Thyroid gland (tissue), 4 donors: ENCODE measurements around the gene SHC3. TPM values are rescaled to one million over a fixed set of nuclear protein-coding genes. Genes with fewer than 3 reads are reported as not detected.

Source experiments
- DNase-seq, 2 donors: peaks; one replicate each; pipeline ENCODE4 v3.0.0-alpha.2; 2019
- H3K27ac ChIP-seq, 3 donors: fragments of 200-600 bp; sonication (generic); 1 replicate in 2 of 3; 2 replicates in 1 of 3; pipeline ENCODE4 v1.5.1; 2016 to 2019; ENCODE audit warnings: mild to moderate bottlenecking in 1 of 3, moderate library complexity in 1 of 3
- H3K27me3 ChIP-seq: fragments of 200-600 bp; sonication (generic); one replicate; pipeline ENCODE4 v1.5.1; 2019
- H3K36me3 ChIP-seq, 2 donors: fragments of 200-600 bp; sonication (generic); one replicate each; pipeline ENCODE4 v1.5.1; 2016 to 2019
- H3K4me1 ChIP-seq, 2 donors: fragments of 200-600 bp; sonication (generic); one replicate each; pipeline ENCODE4 v1.5.1; 2017 to 2019
- H3K4me3 ChIP-seq, 3 donors: fragments of 200-600 bp; sonication (generic); replicated peaks in 1 of 3; 1 replicate in 2 of 3; 2 replicates in 1 of 3; pipeline ENCODE4 v1.5.1; 2016; ENCODE audit warnings: mild to moderate bottlenecking in 1 of 3
- H3K9me3 ChIP-seq: fragments of 200-600 bp; sonication (generic); one replicate; pipeline ENCODE4 v1.5.1; 2017
- CTCF ChIP-seq, 6 experiments: fragments of 200-600 bp in 3 of 6; fragments of 450-650 bp in 3 of 6; sonication (generic) in 3 of 6; IDR thresholded peaks; one replicate each; pipeline ENCODE4 v1.5.1; 2016 to 2019; ENCODE audit warnings: antibody characterized with exemption in 6 of 6, mild to moderate bottlenecking in 2 of 6, inconsistent platforms in 1 of 6, moderate library complexity in 1 of 6
- POLR2A ChIP-seq, 2 donors: fragments of 450-650 bp; IDR thresholded peaks; one replicate each; pipeline ENCODE4 v1.6.1; 2017; ENCODE audit warnings: antibody characterized with exemption in 2 of 2, mild to moderate bottlenecking in 2 of 2, moderate library complexity in 1 of 2
- WGBS, 2 donors: methylation state at CpG; one replicate each; pipeline ENCODE4 v1.1.5; 2017; 5-methylcytosine and 5-hydroxymethylcytosine counted together
- intact Hi-C: fragments of 100-400 bp; cut with DNase I; formaldehyde crosslinking; loops from one replicate; pipeline ENCODE4 v1.15.1; 2023
- total RNA-seq, 4 donors: library from RNA; depleted of rRNA; stranded (reverse); fragments of >200 nt; gene quantifications; one replicate each; pipeline ENCODE4 v1.2.3, GENCODE V29; 2016

SHC3 gene
- total RNA-seq, 4 donors from 2014 or later = 0.40 to 5.9 (median 1.2) TPM

DNA sequence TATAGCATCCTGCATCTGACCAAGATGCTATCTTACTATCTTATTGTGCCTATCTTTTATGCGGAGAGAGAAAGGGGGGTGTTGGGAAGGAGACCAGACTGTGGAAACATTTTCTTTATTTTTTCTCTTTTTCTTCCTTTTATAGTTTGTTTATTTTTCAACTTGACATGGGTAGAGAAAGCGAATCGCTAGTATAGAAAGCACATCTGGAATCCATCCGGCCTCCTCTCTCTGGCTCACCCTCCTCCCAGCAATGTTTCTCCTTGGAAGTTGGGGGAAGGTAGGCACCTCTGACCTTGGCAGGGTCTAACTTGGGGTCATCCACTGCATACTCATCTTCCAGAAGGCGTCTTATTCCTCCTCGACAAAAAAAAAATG is 183.4 kb downstream of the SHC3 start:
- Histone ChIP-seq H3K9me3 (no peaks in the 10 kb centered on the region), H3K36me3 (no peaks in the 10 kb centered on the region), H3K4me3 (no peak overlapping the region), H3K4me1 (peaks cover 10 to 29% of the 10 kb centered on the region in 2 donors), H3K27me3 (no peaks in the 10 kb centered on the region), H3K27ac (no peak overlapping the region)
- no peak for DNase-seq
- intact Hi-C loops = no loop called here
- 76 to 87% methylated on average over 6 of the region's 6 CpGs for WGBS, 2 donors
- TF ChIP-seq POLR2A (IDR thresholded peaks at IDR 0.05) (no peak), CTCF (IDR thresholded peaks at IDR 0.05) (no peak)

DNA sequence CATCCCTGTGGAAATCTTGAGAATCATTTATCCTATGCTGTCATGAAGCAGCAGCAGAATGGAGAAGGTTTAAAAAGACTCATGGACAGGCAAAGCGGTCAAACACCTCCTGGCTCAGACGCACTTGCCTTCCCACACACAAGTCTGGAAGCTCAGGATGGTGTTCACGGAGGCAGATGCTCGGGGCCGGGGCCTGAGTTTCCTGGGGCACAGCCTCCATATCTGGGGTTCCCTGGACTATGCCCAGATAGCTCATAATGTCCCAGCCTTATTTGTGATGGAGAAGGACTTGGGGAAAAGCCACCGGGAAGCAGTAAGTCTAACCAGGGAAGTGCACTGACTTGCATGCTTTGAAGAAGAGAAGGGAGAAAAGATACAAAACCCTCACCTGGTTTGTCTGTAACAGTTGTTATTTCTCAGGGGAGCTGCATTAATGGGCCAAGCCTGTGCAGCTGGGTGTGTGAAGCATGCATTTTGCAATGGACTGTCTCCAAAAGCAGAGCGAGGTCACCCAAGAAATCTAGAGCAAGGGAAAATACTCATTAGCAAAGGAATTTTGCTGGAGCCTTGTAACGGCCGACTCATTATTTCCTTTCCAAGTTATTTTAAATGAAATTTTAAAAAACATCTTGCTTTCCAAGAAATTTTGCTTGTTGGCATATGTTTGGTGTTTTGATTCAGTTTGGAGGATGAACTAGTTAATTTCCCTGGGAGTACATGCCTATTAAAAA is 184.0 kb downstream of the SHC3 start:
- DNase-seq = no peak

DNA sequence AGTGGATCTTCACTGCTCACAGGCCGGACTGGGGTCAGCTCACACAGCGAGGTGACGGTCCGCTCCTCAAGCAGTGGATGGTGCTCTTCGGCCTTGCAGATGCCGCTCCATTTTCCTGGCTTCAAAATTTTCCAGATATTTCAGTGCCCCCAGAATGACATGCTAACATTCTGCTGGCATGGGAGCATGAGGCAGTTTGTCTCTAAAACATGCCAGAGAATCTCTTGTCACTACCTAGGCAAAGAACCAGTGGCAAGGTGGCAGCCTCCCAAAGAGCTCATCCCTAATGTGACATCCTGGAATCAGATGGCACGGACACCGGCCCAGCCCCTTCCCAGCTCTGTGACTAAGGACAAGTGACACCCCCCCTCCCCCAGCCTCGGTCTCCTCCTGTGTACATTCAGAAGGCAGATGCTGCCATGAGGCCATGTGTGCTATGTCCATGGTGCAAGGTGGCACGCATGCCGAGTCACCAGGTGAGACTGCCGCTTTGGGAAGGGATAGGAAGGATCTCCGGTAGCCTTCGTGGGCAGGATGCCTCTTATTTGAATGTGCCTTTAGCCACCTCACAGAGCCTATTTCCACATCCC is 184.7 kb downstream of the SHC3 start:
- H3K9me3 ChIP-seq = no peaks in the 10 kb centered on the region
- no peak overlapping the region for H3K4me3 ChIP-seq
- peaks cover 10 to 20% of the 10 kb centered on the region in 2 donors for H3K4me1 ChIP-seq
- DNase-seq = no peak
- no peak for TF ChIP-seq POLR2A (IDR thresholded peaks at IDR 0.05)
- no peak for TF ChIP-seq CTCF (IDR thresholded peaks at IDR 0.05)
- WGBS, 2 donors = 92 to 94% methylated on average over 11 to 14 of the region's 14 CpGs
- no peak overlapping the region for H3K27ac ChIP-seq
- H3K27me3 ChIP-seq = no peaks in the 10 kb centered on the region
- intact Hi-C loops = no loop called here
- H3K36me3 ChIP-seq = no peaks in the 10 kb centered on the region

More for the DNA sequence above, 184.0 kb downstream of the SHC3 start:
- TF ChIP-seq POLR2A (IDR thresholded peaks at IDR 0.05) (no peak), CTCF (IDR thresholded peaks at IDR 0.05) (no peak)
- WGBS, 2 donors = 73 to 90% methylated on average over 5 to 9 of the region's 9 CpGs
- no peaks in the 10 kb centered on the region for H3K9me3 ChIP-seq
- intact Hi-C loops = no loop called here
- peaks cover 10 to 24% of the 10 kb centered on the region in 2 donors for H3K4me1 ChIP-seq
- no peaks in the 10 kb centered on the region for H3K27me3 ChIP-seq
- H3K27ac ChIP-seq = no peak overlapping the region
- H3K36me3 ChIP-seq = no peaks in the 10 kb centered on the region
- no peak overlapping the region for H3K4me3 ChIP-seq

GRCh38 chr9:88993327-88993726 is 185.3 kb downstream of the SHC3 start:
- 84 to 91% methylated on average over 2 of the region's 2 CpGs for WGBS, 2 donors
- no peak for TF ChIP-seq CTCF (IDR thresholded peaks at IDR 0.05)
- TF ChIP-seq POLR2A (IDR thresholded peaks at IDR 0.05) = no peak
- H3K27me3 ChIP-seq = no peaks in the 10 kb centered on the region
- no peak overlapping the region for H3K27ac ChIP-seq
- H3K9me3 ChIP-seq = no peaks in the 10 kb centered on the region
- H3K4me1 ChIP-seq = peaks cover 6 to 13% of the 10 kb centered on the region in 2 donors
- intact Hi-C loops = no loop called here
- DNase-seq = no peak
- H3K4me3 ChIP-seq = no peak overlapping the region
- no peaks in the 10 kb centered on the region for H3K36me3 ChIP-seq

- Histone ChIP-seq H3K27me3 (no peaks in the 10 kb centered on the region), H3K27ac (no peak overlapping the region), H3K36me3 (no peaks in the 10 kb centered on the region), H3K9me3 (no peaks in the 10 kb centered on the region), H3K4me3 (no peak overlapping the region), H3K4me1 (peaks cover 6 to 11% of the 10 kb centered on the region in 2 donors)
- intact Hi-C loops = no loop called here
- DNase-seq = no peak
- WGBS, 2 donors = 88 to 94% methylated on average over 4 of the region's 4 CpGs
- TF ChIP-seq CTCF (IDR thresholded peaks at IDR 0.05) (no peak), POLR2A (IDR thresholded peaks at IDR 0.05) (no peak)
Measured at GRCh38 chr9:88992556-88992955, 186.1 kb downstream of the SHC3 start.
